HG03064 (cell line): Measurements from ENCODE around the gene GDPD5.

ENCODE experiments used
- ATAC-seq: cut with Tn5 transposase; IDR thresholded peaks from one replicate; pipeline ENCODE4 v1.9.1; 2021; ENCODE audit warnings: low read depth; ENCODE audit not compliant: unreplicated experiment

GDPD5 gene

GRCh38 chr11:75525433-75526191 is at the start of gene GDPD5:
GDPD5 (minus strand) TSS chr11:75525941; CDS start chr11:75477735, 48,206 bp downstream.
- peak; percentile 47 for ATAC-seq

- no peak for ATAC-seq
These were observed 49.2 kb upstream of the GDPD5 start for GRCh38 chr11:75574698-75575602.

GRCh38 chr11:75572744-75573143 is 47.0 kb upstream of the GDPD5 start:
- no peak for ATAC-seq

- ATAC-seq = no peak
These were observed 45.9 kb upstream of the GDPD5 start for GRCh38 chr11:75571625-75572024.

- ATAC-seq = no peak
These were observed 44.9 kb upstream of the GDPD5 start for GRCh38 chr11:75570559-75571139.

- ATAC-seq = no peak
These were observed 43.0 kb upstream of the GDPD5 start for GRCh38 chr11:75568616-75569219.

GRCh38 chr11:75567971-75568370 is 42.2 kb upstream of the GDPD5 start:
- no peak for ATAC-seq

GRCh38 chr11:75566763-75567279 is 41.1 kb upstream of the GDPD5 start:
- no peak for ATAC-seq

- ATAC-seq = no peak
These were observed 40.4 kb upstream of the GDPD5 start for GRCh38 chr11:75565916-75566762.

- no peak for ATAC-seq
These were observed 39.6 kb upstream of the GDPD5 start for GRCh38 chr11:75565221-75565814.

GRCh38 chr11:75563978-75564552 is 38.3 kb upstream of the GDPD5 start:
- ATAC-seq = no peak

- no peak for ATAC-seq
These were observed 37.8 kb upstream of the GDPD5 start for GRCh38 chr11:75563501-75563977.

- no peak for ATAC-seq
These were observed 37.2 kb upstream of the GDPD5 start for GRCh38 chr11:75562836-75563484.

GRCh38 chr11:75562048-75562835 is 36.5 kb upstream of the GDPD5 start, which contains the start of gene SERPINH1:
SERPINH1 (plus strand) TSS chr11:75562253; CDS start chr11:75566350, 4,097 bp downstream.
- peak; percentile 64 for ATAC-seq

- no peak for ATAC-seq
These were observed 35.8 kb upstream of the GDPD5 start for GRCh38 chr11:75561426-75562047.

GRCh38 chr11:75560644-75561043 is 34.9 kb upstream of the GDPD5 start:
- no peak for ATAC-seq
